ENCODE results near the gene CD55.

The CD55 gene

GRCh38 chr1:207286786-207287468, 34.6 kb upstream of the CD55 start:
- H3K9me3 ChIP-seq (ENCODE audit: control insufficient read depth, insufficient read depth, low read length), result peaks cover 12% of the 10 kb centered on the region; the same call in 1 of the 2 replicates
- H3K27ac ChIP-seq (ENCODE audit: low read depth, low read length), result no peak overlapping the region
- H3K36me3 ChIP-seq (ENCODE audit: control insufficient read depth, insufficient read depth, low read length), result no peaks in the 10 kb centered on the region
- H3K27me3 ChIP-seq (ENCODE audit: control insufficient read depth, insufficient read depth, low read length), result no peaks in the 10 kb centered on the region
- H3K4me3 ChIP-seq (ENCODE audit: low read depth, low read length), result no peak overlapping the region
- H3K9ac ChIP-seq (ENCODE audit: low read depth, low read length), result no peak overlapping the region
- peaks cover 36% of the 10 kb centered on the region; the same call in 1 of the 2 replicates for H3K4me1 ChIP-seq (ENCODE audit: control insufficient read depth, insufficient read depth, low read length)

- H3K4me1 ChIP-seq (ENCODE audit: control insufficient read depth, insufficient read depth, low read length), result peaks cover 29% of the 10 kb centered on the region; the same call in 1 of the 2 replicates
- no peak overlapping the region for H3K4me3 ChIP-seq (ENCODE audit: low read depth, low read length)
- H3K27ac ChIP-seq (ENCODE audit: low read depth, low read length), result no peak overlapping the region
- no peaks in the 10 kb centered on the region for H3K36me3 ChIP-seq (ENCODE audit: control insufficient read depth, insufficient read depth, low read length)
- no peak overlapping the region for H3K9ac ChIP-seq (ENCODE audit: low read depth, low read length)
- no peaks in the 10 kb centered on the region for H3K27me3 ChIP-seq (ENCODE audit: control insufficient read depth, insufficient read depth, low read length)
- peaks cover 13% of the 10 kb centered on the region; the same call in 1 of the 2 replicates for H3K9me3 ChIP-seq (ENCODE audit: control insufficient read depth, insufficient read depth, low read length)
These were observed 33.2 kb upstream of the CD55 start for GRCh38 chr1:207288315-207288714.

GRCh38 chr1:207289756-207290155, 31.7 kb upstream of the CD55 start:
- peaks cover 25% of the 10 kb centered on the region; the same call in 1 of the 2 replicates for H3K4me1 ChIP-seq (ENCODE audit: control insufficient read depth, insufficient read depth, low read length)
- H3K9me3 ChIP-seq (ENCODE audit: control insufficient read depth, insufficient read depth, low read length), result peaks cover 13% of the 10 kb centered on the region; the same call in 1 of the 2 replicates
- H3K27ac ChIP-seq (ENCODE audit: low read depth, low read length), result no peak overlapping the region
- no peak overlapping the region for H3K9ac ChIP-seq (ENCODE audit: low read depth, low read length)
- H3K4me3 ChIP-seq (ENCODE audit: low read depth, low read length), result no peak overlapping the region
- H3K36me3 ChIP-seq (ENCODE audit: control insufficient read depth, insufficient read depth, low read length), result no peaks in the 10 kb centered on the region
- no peaks in the 10 kb centered on the region for H3K27me3 ChIP-seq (ENCODE audit: control insufficient read depth, insufficient read depth, low read length)

- Histone ChIP-seq H3K9ac (ENCODE audit: low read depth, low read length) (no peak overlapping the region), H3K27ac (ENCODE audit: low read depth, low read length) (no peak overlapping the region), H3K9me3 (ENCODE audit: control insufficient read depth, insufficient read depth, low read length) (peaks cover 13% of the 10 kb centered on the region; the same call in 1 of the 2 replicates), H3K36me3 (ENCODE audit: control insufficient read depth, insufficient read depth, low read length) (no peaks in the 10 kb centered on the region), H3K27me3 (ENCODE audit: control insufficient read depth, insufficient read depth, low read length) (no peaks in the 10 kb centered on the region), H3K4me1 (ENCODE audit: control insufficient read depth, insufficient read depth, low read length) (peaks cover 18% of the 10 kb centered on the region; the same call in 1 of the 2 replicates), H3K4me3 (ENCODE audit: low read depth, low read length) (no peak overlapping the region)
These were observed 29.8 kb upstream of the CD55 start for GRCh38 chr1:207291723-207292122.

- H3K36me3 ChIP-seq (ENCODE audit: control insufficient read depth, insufficient read depth, low read length), result no peaks in the 10 kb centered on the region
- no peaks in the 10 kb centered on the region for H3K9me3 ChIP-seq (ENCODE audit: control insufficient read depth, insufficient read depth, low read length)
- no peak overlapping the region for H3K27ac ChIP-seq (ENCODE audit: low read depth, low read length)
- no peaks in the 10 kb centered on the region for H3K27me3 ChIP-seq (ENCODE audit: control insufficient read depth, insufficient read depth, low read length)
- H3K4me3 ChIP-seq (ENCODE audit: low read depth, low read length), result no peak overlapping the region
- H3K4me1 ChIP-seq (ENCODE audit: control insufficient read depth, insufficient read depth, low read length), result peaks cover 23% of the 10 kb centered on the region
- H3K9ac ChIP-seq (ENCODE audit: low read depth, low read length), result no peak overlapping the region
These were observed 23.3 kb upstream of the CD55 start for GRCh38 chr1:207298186-207298585.

- H3K27ac ChIP-seq (ENCODE audit: low read depth, low read length), result no peak overlapping the region
- no peaks in the 10 kb centered on the region for H3K9me3 ChIP-seq (ENCODE audit: control insufficient read depth, insufficient read depth, low read length)
- peaks cover 23% of the 10 kb centered on the region for H3K4me1 ChIP-seq (ENCODE audit: control insufficient read depth, insufficient read depth, low read length)
- H3K4me3 ChIP-seq (ENCODE audit: low read depth, low read length), result no peak overlapping the region
- no peaks in the 10 kb centered on the region for H3K27me3 ChIP-seq (ENCODE audit: control insufficient read depth, insufficient read depth, low read length)
- H3K9ac ChIP-seq (ENCODE audit: low read depth, low read length), result no peak overlapping the region
- no peaks in the 10 kb centered on the region for H3K36me3 ChIP-seq (ENCODE audit: control insufficient read depth, insufficient read depth, low read length)
These were observed 22.7 kb upstream of the CD55 start for GRCh38 chr1:207298636-207299398.

- Histone ChIP-seq H3K27ac (ENCODE audit: low read depth, low read length) (peak overlapping the region; percentile 41), H3K36me3 (ENCODE audit: control insufficient read depth, insufficient read depth, low read length) (no peaks in the 10 kb centered on the region), H3K27me3 (ENCODE audit: control insufficient read depth, insufficient read depth, low read length) (no peaks in the 10 kb centered on the region), H3K9ac (ENCODE audit: low read depth, low read length) (no peak overlapping the region), H3K9me3 (ENCODE audit: control insufficient read depth, insufficient read depth, low read length) (no peaks in the 10 kb centered on the region), H3K4me1 (ENCODE audit: control insufficient read depth, insufficient read depth, low read length) (peaks cover 23% of the 10 kb centered on the region), H3K4me3 (ENCODE audit: low read depth, low read length) (no peak overlapping the region; the same call in 1 of the 2 replicates)
These were observed 20.5 kb upstream of the CD55 start for GRCh38 chr1:207300970-207301369.

- no peak overlapping the region for H3K4me3 ChIP-seq (ENCODE audit: low read depth, low read length)
- no peaks in the 10 kb centered on the region for H3K27me3 ChIP-seq (ENCODE audit: control insufficient read depth, insufficient read depth, low read length)
- H3K9ac ChIP-seq (ENCODE audit: low read depth, low read length), result no peak overlapping the region
- H3K36me3 ChIP-seq (ENCODE audit: control insufficient read depth, insufficient read depth, low read length), result no peaks in the 10 kb centered on the region
- peaks cover 38% of the 10 kb centered on the region for H3K4me1 ChIP-seq (ENCODE audit: control insufficient read depth, insufficient read depth, low read length)
- H3K27ac ChIP-seq (ENCODE audit: low read depth, low read length), result no peak overlapping the region
- H3K9me3 ChIP-seq (ENCODE audit: control insufficient read depth, insufficient read depth, low read length), result no peaks in the 10 kb centered on the region
These were observed 18.7 kb upstream of the CD55 start for GRCh38 chr1:207302618-207303393.

GRCh38 chr1:207304710-207305488, 16.6 kb upstream of the CD55 start:
- Histone ChIP-seq H3K27ac (ENCODE audit: low read depth, low read length) (no peak overlapping the region), H3K36me3 (ENCODE audit: control insufficient read depth, insufficient read depth, low read length) (no peaks in the 10 kb centered on the region), H3K9ac (ENCODE audit: low read depth, low read length) (no peak overlapping the region), H3K4me3 (ENCODE audit: low read depth, low read length) (no peak overlapping the region), H3K4me1 (ENCODE audit: control insufficient read depth, insufficient read depth, low read length) (peaks cover 41% of the 10 kb centered on the region), H3K27me3 (ENCODE audit: control insufficient read depth, insufficient read depth, low read length) (no peaks in the 10 kb centered on the region), H3K9me3 (ENCODE audit: control insufficient read depth, insufficient read depth, low read length) (no peaks in the 10 kb centered on the region)

GRCh38 chr1:207305489-207305873, 16.0 kb upstream of the CD55 start:
- Histone ChIP-seq H3K4me3 (ENCODE audit: low read depth, low read length) (no peak overlapping the region), H3K4me1 (ENCODE audit: control insufficient read depth, insufficient read depth, low read length) (peaks cover 35% of the 10 kb centered on the region), H3K9ac (ENCODE audit: low read depth, low read length) (no peak overlapping the region), H3K36me3 (ENCODE audit: control insufficient read depth, insufficient read depth, low read length) (no peaks in the 10 kb centered on the region), H3K27ac (ENCODE audit: low read depth, low read length) (no peak overlapping the region), H3K27me3 (ENCODE audit: control insufficient read depth, insufficient read depth, low read length) (no peaks in the 10 kb centered on the region), H3K9me3 (ENCODE audit: control insufficient read depth, insufficient read depth, low read length) (no peaks in the 10 kb centered on the region)
